Stimulated activated memory B cell treated with anti-CD40 and anti-IgM and Interleukin-4, amounts not matched to agents 10 μg/mL and 1 μg/mL and 100 μg/mL, for 72 hours (primary cell): ENCODE measurements around the gene ACAP3.

Experiments
- ATAC-seq: fragments of 150-1000 bp; cut with Tn5 transposase; 2 replicates; pipeline ENCODE4 v1.10.0; 2021
- H3K27ac Mint-ChIP-seq: one replicate; pipeline ENCODE4 v1.8.0; 2022; ENCODE audit warnings: mild to moderate bottlenecking, mixed read lengths
- H3K27me3 Mint-ChIP-seq: one replicate; pipeline ENCODE4 v1.8.0; 2022; ENCODE audit warnings: mixed read lengths
- H3K36me3 Mint-ChIP-seq: one replicate; pipeline ENCODE4 v1.8.0; 2022; ENCODE audit warnings: mixed read lengths
- H3K4me1 Mint-ChIP-seq: one replicate; pipeline ENCODE4 v1.8.0; 2022; ENCODE audit warnings: mixed read lengths
- H3K4me3 Mint-ChIP-seq: one replicate; pipeline ENCODE4 v1.8.0; 2022; ENCODE audit warnings: mild to moderate bottlenecking, moderate library complexity, mixed read lengths
- H3K9me3 Mint-ChIP-seq: one replicate; pipeline ENCODE4 v1.8.0; 2022; ENCODE audit warnings: mixed read lengths

ACAP3 gene

GRCh38 chr1:1282998-1283397 is 24.7 kb downstream of the ACAP3 start:
- Mint-ChIP-seq H3K27ac (no peak overlapping the region), H3K4me3 (no peak overlapping the region), H3K9me3 (no peaks in the 10 kb centered on the region), H3K36me3 (no peaks in the 10 kb centered on the region), H3K4me1 (peaks cover 9% of the 10 kb centered on the region), H3K27me3 (peaks cover 11% of the 10 kb centered on the region)
- no peak for ATAC-seq

GRCh38 chr1:1281533-1282321 is 26.0 kb downstream of the ACAP3 start:
- Mint-ChIP-seq H3K9me3 (no peaks in the 10 kb centered on the region), H3K36me3 (no peaks in the 10 kb centered on the region), H3K27me3 (peaks cover 11% of the 10 kb centered on the region), H3K4me3 (no peak overlapping the region), H3K27ac (no peak overlapping the region), H3K4me1 (peaks cover 9% of the 10 kb centered on the region)
- no peak for ATAC-seq

- H3K9me3 Mint-ChIP-seq = no peaks in the 10 kb centered on the region
- peaks cover 11% of the 10 kb centered on the region for H3K27me3 Mint-ChIP-seq
- no peaks in the 10 kb centered on the region for H3K36me3 Mint-ChIP-seq
- no peak overlapping the region for H3K27ac Mint-ChIP-seq
- peaks cover 9% of the 10 kb centered on the region for H3K4me1 Mint-ChIP-seq
- no peak for ATAC-seq
- no peak overlapping the region for H3K4me3 Mint-ChIP-seq
These were observed 26.8 kb downstream of the ACAP3 start for GRCh38 chr1:1280782-1281481.

GRCh38 chr1:1279028-1279427 is 28.7 kb downstream of the ACAP3 start:
- Mint-ChIP-seq H3K9me3 (no peaks in the 10 kb centered on the region), H3K27ac (no peak overlapping the region), H3K36me3 (no peaks in the 10 kb centered on the region), H3K4me3 (no peak overlapping the region), H3K4me1 (peaks cover 13% of the 10 kb centered on the region), H3K27me3 (peaks cover 10% of the 10 kb centered on the region)
- ATAC-seq = no peak

- H3K36me3 Mint-ChIP-seq = no peaks in the 10 kb centered on the region
- H3K4me1 Mint-ChIP-seq = peaks cover 9% of the 10 kb centered on the region
- no peak for ATAC-seq
- peaks cover 6% of the 10 kb centered on the region for H3K27me3 Mint-ChIP-seq
- H3K27ac Mint-ChIP-seq = no peak overlapping the region
- H3K9me3 Mint-ChIP-seq = no peaks in the 10 kb centered on the region
- H3K4me3 Mint-ChIP-seq = no peak overlapping the region
These were observed 29.1 kb downstream of the ACAP3 start for GRCh38 chr1:1278620-1279019.

GRCh38 chr1:1275836-1276235 is 31.9 kb downstream of the ACAP3 start:
- Mint-ChIP-seq H3K4me3 (no peak overlapping the region), H3K9me3 (no peaks in the 10 kb centered on the region), H3K27me3 (no peaks in the 10 kb centered on the region), H3K36me3 (peaks cover 8% of the 10 kb centered on the region), H3K4me1 (peaks cover 23% of the 10 kb centered on the region), H3K27ac (no peak overlapping the region)
- no peak for ATAC-seq

GRCh38 chr1:1274931-1275431 is 32.7 kb downstream of the ACAP3 start:
- ATAC-seq = no peak
- Mint-ChIP-seq H3K4me3 (peak overlapping the region; percentile 73), H3K27ac (peak overlapping the region; percentile 51), H3K36me3 (peaks cover 17% of the 10 kb centered on the region), H3K27me3 (no peaks in the 10 kb centered on the region), H3K9me3 (no peaks in the 10 kb centered on the region), H3K4me1 (peaks cover 32% of the 10 kb centered on the region)

- Mint-ChIP-seq H3K27me3 (no peaks in the 10 kb centered on the region), H3K36me3 (peaks cover 19% of the 10 kb centered on the region), H3K4me1 (peaks cover 36% of the 10 kb centered on the region), H3K4me3 (peak overlapping the region; percentile 73), H3K9me3 (no peaks in the 10 kb centered on the region), H3K27ac (peak overlapping the region; percentile 51)
- ATAC-seq = no peak
These were observed 33.3 kb downstream of the ACAP3 start for GRCh38 chr1:1274299-1274930.

GRCh38 chr1:1273512-1274298 is 34.0 kb downstream of the ACAP3 start, which contains the start of gene UBE2J2:
UBE2J2 (minus strand) TSS chr1:1273854; CDS start chr1:1267992, 5,862 bp downstream.
- Mint-ChIP-seq H3K9me3 (no peaks in the 10 kb centered on the region), H3K4me3 (peak within 1 kb of the TSS; percentile 84), H3K36me3 (peaks cover 19% of the 10 kb centered on the region), H3K27me3 (no peaks in the 10 kb centered on the region), H3K4me1 (peaks cover 39% of the 10 kb centered on the region), H3K27ac (peak within 1 kb of the TSS; percentile 76)
- peak; percentile 98 for ATAC-seq

GRCh38 chr1:1273209-1273511 is 34.6 kb downstream of the ACAP3 start:
- Mint-ChIP-seq H3K4me3 (peak overlapping the region; percentile 84), H3K9me3 (no peaks in the 10 kb centered on the region), H3K36me3 (peaks cover 21% of the 10 kb centered on the region), H3K4me1 (peaks cover 42% of the 10 kb centered on the region), H3K27ac (peak overlapping the region; percentile 76), H3K27me3 (no peaks in the 10 kb centered on the region)
- no peak for ATAC-seq

GRCh38 chr1:1272341-1273208 is 35.2 kb downstream of the ACAP3 start:
- H3K27me3 Mint-ChIP-seq = no peaks in the 10 kb centered on the region
- H3K9me3 Mint-ChIP-seq = no peaks in the 10 kb centered on the region
- peak overlapping the region; percentile 76 for H3K27ac Mint-ChIP-seq
- peaks cover 45% of the 10 kb centered on the region for H3K4me1 Mint-ChIP-seq
- peaks cover 24% of the 10 kb centered on the region for H3K36me3 Mint-ChIP-seq
- no peak for ATAC-seq
- H3K4me3 Mint-ChIP-seq = peak overlapping the region; percentile 84

- H3K36me3 Mint-ChIP-seq = peaks cover 29% of the 10 kb centered on the region
- H3K4me3 Mint-ChIP-seq = peak overlapping the region; percentile 38
- H3K9me3 Mint-ChIP-seq = no peaks in the 10 kb centered on the region
- H3K27me3 Mint-ChIP-seq = no peaks in the 10 kb centered on the region
- peaks cover 45% of the 10 kb centered on the region for H3K4me1 Mint-ChIP-seq
- H3K27ac Mint-ChIP-seq = peak overlapping the region; percentile 41
- no peak for ATAC-seq
These were observed 36.9 kb downstream of the ACAP3 start for GRCh38 chr1:1270813-1271212.

GRCh38 chr1:1268284-1268682 is 39.4 kb downstream of the ACAP3 start:
- no peak for ATAC-seq
- Mint-ChIP-seq H3K27me3 (no peaks in the 10 kb centered on the region), H3K36me3 (peaks cover 36% of the 10 kb centered on the region), H3K4me3 (no peak overlapping the region), H3K27ac (no peak overlapping the region), H3K9me3 (no peaks in the 10 kb centered on the region), H3K4me1 (peaks cover 40% of the 10 kb centered on the region)
